Upper lobe of left lung (tissue), 6 donors: ENCODE measurements around the gene MYOM3. TPM values are rescaled to one million over a fixed set of nuclear protein-coding genes. Genes with fewer than 3 reads are reported as not detected.

ENCODE experiments used
- ATAC-seq, 2 donors: fragments of 200-7000 bp; cut with Tn5 transposase; one replicate each; pipeline ENCODE4 v1.9.1; 2022; ENCODE audit warnings: mild to moderate bottlenecking in 2 of 2, moderate library complexity in 2 of 2; ENCODE audit not compliant: low FRiP score in 2 of 2
- DNase-seq, 2 donors: peaks; one replicate each; pipeline ENCODE4 v3.0.0-alpha.2; 2019 to 2020
- H3K27ac ChIP-seq, 4 donors: fragments of 200-600 bp; sonication (generic); one replicate each; pipeline ENCODE4 v1.5.1; 2016 to 2019
- H3K27me3 ChIP-seq, 4 donors: fragments of 200-600 bp; sonication (generic); one replicate each; pipeline ENCODE4 v1.5.1; 2017 to 2019
- H3K36me3 ChIP-seq, 4 donors: fragments of 200-600 bp; sonication (generic); one replicate each; pipeline ENCODE4 v1.5.1; 2016 to 2019
- H3K4me1 ChIP-seq, 4 donors: fragments of 200-600 bp; sonication (generic); one replicate each; pipeline ENCODE4 v1.5.1; 2018 to 2019
- H3K4me3 ChIP-seq, 4 donors: fragments of 200-600 bp; sonication (generic); one replicate each; pipeline ENCODE4 v1.5.1; 2017 to 2019; ENCODE audit warnings: mild to moderate bottlenecking in 2 of 4, moderate library complexity in 1 of 4
- H3K9me3 ChIP-seq, 4 donors: fragments of 200-600 bp; sonication (generic); one replicate each; pipeline ENCODE4 v1.5.1; 2018 to 2019
- CTCF ChIP-seq, 6 experiments: fragments of 450-650 bp in 4 of 6; fragments of 200-600 bp in 2 of 6; sonication (generic) in 2 of 6; IDR thresholded peaks; one replicate each; pipeline ENCODE4 v1.5.1; 2016 to 2019; ENCODE audit warnings: antibody characterized with exemption in 6 of 6
- EP300 ChIP-seq, 4 donors: sonication (generic); formaldehyde crosslinking; IDR thresholded peaks; one replicate each; pipeline ENCODE4 v1.5.1; 2017; ENCODE audit warnings: antibody characterized with exemption in 4 of 4, control low read depth in 2 of 4
- POLR2A ChIP-seq, 4 donors: fragments of 450-650 bp; IDR thresholded peaks; one replicate each; pipeline ENCODE4 v1.5.1; 2016 to 2017; ENCODE audit warnings: antibody characterized with exemption in 4 of 4, mild to moderate bottlenecking in 2 of 4
- POLR2AphosphoS5 ChIP-seq, 2 donors: sonication (generic); formaldehyde crosslinking; IDR thresholded peaks; one replicate each; pipeline ENCODE4 v1.5.1; 2017; ENCODE audit warnings: antibody characterized with exemption in 2 of 2
- WGBS, 2 donors: methylation state at CpG; one replicate each; pipeline ENCODE4 v1.1.5; 2017 to 2018; 5-methylcytosine and 5-hydroxymethylcytosine counted together
- total RNA-seq, 6 donors: library from RNA; depleted of rRNA in 4 of 6; stranded (reverse); fragments of >200 nt in 4 of 6; gene quantifications; one replicate each; pipeline versions ENCODE4 v1.1.0 to v1.2.1, GENCODE V29; 2016 to 2021
- donor health status: DM: no; HTN: no; CAD: no; lungs with moderate emphysema.
- donor health status: DM: no; HTN: yes; CAD: no; lungs with severe emphysema.

Gene MYOM3
- total RNA-seq, 6 donors from 2014 or later = 0.11 to 0.20 (median 0.15) TPM; not detected in 3

DNA sequence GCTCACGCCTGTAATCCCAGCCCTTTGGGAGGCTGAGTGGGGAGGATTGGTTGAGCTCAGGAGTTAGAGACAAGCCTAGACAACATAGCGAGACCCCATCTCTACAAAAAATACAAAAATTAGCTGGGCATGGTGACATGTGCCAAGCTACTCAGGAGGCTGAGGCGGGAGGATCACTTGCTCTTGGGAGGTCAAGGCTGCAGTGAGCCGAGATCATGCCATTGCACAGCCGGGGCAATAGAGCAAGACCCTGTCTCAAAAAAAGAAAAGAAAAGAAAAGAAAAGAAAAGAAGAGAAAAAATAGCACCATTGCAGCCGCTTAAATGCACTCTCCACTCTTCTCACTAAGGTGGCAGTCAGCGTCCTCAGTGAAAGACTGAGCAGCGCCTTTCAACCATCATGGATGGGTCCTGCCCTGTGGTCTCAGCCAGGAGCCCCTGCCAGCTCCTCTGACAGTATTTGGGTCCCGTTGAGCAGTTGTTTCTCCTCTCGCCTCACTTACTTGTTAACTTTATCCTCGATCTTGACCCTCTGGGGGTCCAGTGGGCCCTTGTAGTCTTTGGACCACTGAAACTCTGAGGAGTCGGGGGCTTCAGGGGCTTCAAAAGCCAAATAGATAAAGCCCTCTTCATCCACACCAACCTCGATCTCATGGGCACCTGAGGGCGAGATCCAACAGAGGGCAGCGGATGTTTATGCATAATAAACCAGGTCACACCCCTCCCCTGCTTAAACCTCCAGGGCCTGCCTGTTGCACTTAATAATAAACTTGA lies 36.9 kb downstream of the MYOM3 start:
- TF ChIP-seq POLR2AphosphoS5 (IDR thresholded peaks at IDR 0.05) (no peak), EP300 (IDR thresholded peaks at IDR 0.05) (no peak), CTCF (IDR thresholded peaks at IDR 0.05) (no peak), POLR2A (IDR thresholded peaks at IDR 0.05) (no peak)
- H3K27me3 ChIP-seq = no peaks in the 10 kb centered on the region
- H3K4me1 ChIP-seq = peaks cover 0 to 7% (median 2%) of the 10 kb centered on the region in 4 donors
- WGBS, 2 donors = 77 to 83% methylated on average over 15 of the region's 15 CpGs
- no peaks in the 10 kb centered on the region for H3K36me3 ChIP-seq
- no peak overlapping the region for H3K27ac ChIP-seq
- ATAC-seq (no peak), DNase-seq (no peak)
- no peak overlapping the region for H3K4me3 ChIP-seq
- no peaks in the 10 kb centered on the region for H3K9me3 ChIP-seq

DNA sequence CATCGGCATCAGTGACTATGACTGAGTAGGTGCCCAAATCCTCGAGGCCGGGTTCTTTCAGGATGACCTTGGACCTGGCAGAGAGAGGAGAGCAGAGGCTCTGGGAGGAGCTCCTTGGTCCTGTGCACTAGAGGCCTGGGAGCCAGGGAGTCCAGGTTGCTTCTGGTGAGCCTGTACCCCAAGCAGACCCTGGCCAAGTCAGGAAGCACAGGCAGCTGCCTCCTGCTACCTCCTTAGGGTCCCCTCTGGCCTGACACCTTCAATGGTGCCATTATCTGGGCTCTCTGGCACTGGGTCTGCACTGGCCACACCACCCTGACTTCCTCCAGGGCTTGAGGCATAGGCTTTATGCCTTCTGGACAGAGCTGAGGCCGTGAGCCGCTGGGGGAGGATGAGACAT lies 37.7 kb downstream of the MYOM3 start:
- no peak for ATAC-seq
- no peaks in the 10 kb centered on the region for H3K27me3 ChIP-seq
- no peak for TF ChIP-seq POLR2AphosphoS5 (IDR thresholded peaks at IDR 0.05)
- TF ChIP-seq POLR2A (IDR thresholded peaks at IDR 0.05) = no peak
- TF ChIP-seq EP300 (IDR thresholded peaks at IDR 0.05) = no peak
- no peak for TF ChIP-seq CTCF (IDR thresholded peaks at IDR 0.05)
- H3K4me3 ChIP-seq = no peak overlapping the region
- WGBS, 2 donors = 81 to 87% methylated on average over 3 to 5 of the region's 5 CpGs
- H3K9me3 ChIP-seq = no peaks in the 10 kb centered on the region
- no peak for DNase-seq
- peaks cover 0 to 7% (median 2%) of the 10 kb centered on the region in 4 donors for H3K4me1 ChIP-seq
- H3K27ac ChIP-seq = no peak overlapping the region
- H3K36me3 ChIP-seq = no peaks in the 10 kb centered on the region

DNA sequence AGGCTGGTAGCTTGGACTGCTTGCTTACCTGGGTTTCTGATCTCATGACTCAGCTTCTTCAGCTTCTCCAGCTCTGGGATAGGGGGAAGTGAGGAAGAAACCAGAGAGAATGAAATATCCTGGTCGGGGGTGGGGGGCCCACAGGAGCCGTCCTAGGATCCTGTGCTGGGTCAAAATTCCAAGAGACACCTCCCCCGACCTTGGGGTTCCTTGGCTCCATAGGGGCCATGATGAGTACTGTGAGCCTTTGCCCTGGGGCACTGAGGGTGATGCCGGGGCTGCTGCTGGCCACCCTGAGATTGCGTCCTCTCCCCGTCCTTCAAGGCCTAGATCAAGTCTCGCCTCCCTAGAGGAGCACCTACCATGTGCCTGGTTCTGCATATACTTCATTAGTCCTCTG lies 40.0 kb downstream of the MYOM3 start:
- DNase-seq = no peak

DNA sequence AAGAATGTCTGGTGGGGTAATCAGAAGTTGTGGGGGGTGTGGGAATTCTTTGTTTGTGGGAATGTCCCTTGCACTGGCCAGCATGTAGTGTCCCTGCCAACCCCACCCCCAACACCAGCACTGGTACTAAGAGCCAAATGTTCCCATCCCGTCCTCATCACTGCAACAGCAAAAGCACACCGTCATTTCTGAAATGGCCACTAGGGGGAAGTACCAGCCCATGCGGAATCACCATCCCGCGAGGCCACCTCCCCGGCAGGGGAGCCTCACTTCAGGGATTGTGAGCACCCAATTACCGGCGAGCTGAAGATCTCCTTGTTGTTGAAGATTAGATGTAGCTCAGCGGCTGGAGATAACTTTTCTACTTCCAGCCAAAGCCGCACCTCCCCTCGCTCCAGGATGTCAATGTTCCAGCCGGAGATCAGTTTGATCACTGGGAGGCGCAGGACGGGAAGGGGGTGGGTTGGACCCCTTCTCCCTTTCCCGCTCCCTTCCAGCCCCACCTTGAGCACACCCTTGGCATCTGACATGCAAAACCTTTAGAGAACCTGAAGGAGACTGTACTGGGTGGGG lies 41.0 kb downstream of the MYOM3 start:
- no peaks in the 10 kb centered on the region for H3K9me3 ChIP-seq
- WGBS, 2 donors = 15 to 23% methylated on average over 14 to 15 of the region's 15 CpGs
- no peaks in the 10 kb centered on the region for H3K27me3 ChIP-seq
- DNase-seq (peak; percentile 41 to 79), ATAC-seq (peak; percentile 84 to 90)
- no peak overlapping the region for H3K27ac ChIP-seq
- H3K4me3 ChIP-seq = no peak overlapping the region
- no peaks in the 10 kb centered on the region for H3K36me3 ChIP-seq
- peaks cover 0 to 7% (median 2%) of the 10 kb centered on the region in 4 donors for H3K4me1 ChIP-seq
- TF ChIP-seq CTCF (IDR thresholded peaks at IDR 0.05) (peak; percentile 77 to 91 (median 86)), EP300 (IDR thresholded peaks at IDR 0.05) (no peak)

More for the DNA sequence above, 40.0 kb downstream of the MYOM3 start:
- Histone ChIP-seq H3K27ac (no peak overlapping the region), H3K4me1 (peaks cover 0 to 7% (median 2%) of the 10 kb centered on the region in 4 donors), H3K9me3 (no peaks in the 10 kb centered on the region), H3K27me3 (no peaks in the 10 kb centered on the region), H3K4me3 (no peak overlapping the region), H3K36me3 (no peaks in the 10 kb centered on the region)
- ATAC-seq = no peak
- 87 to 90% methylated on average over 7 of the region's 7 CpGs for WGBS, 2 donors
- TF ChIP-seq POLR2A (IDR thresholded peaks at IDR 0.05) = no peak
- TF ChIP-seq POLR2AphosphoS5 (IDR thresholded peaks at IDR 0.05) = no peak
- no peak for TF ChIP-seq EP300 (IDR thresholded peaks at IDR 0.05)
- no peak for TF ChIP-seq CTCF (IDR thresholded peaks at IDR 0.05)
